MM.1S (cell line): Measurements from ENCODE around the gene ZNF521.

ENCODE experiments used
- DNase-seq: peaks from one replicate; pipeline ENCODE4 v3.0.0-alpha.2; 2015
- H2AFZ ChIP-seq: fragments of 300-600 bp; sonication (generic); 2 replicates; pipeline ENCODE4 v1.6.0; 2016; ENCODE audit warnings: antibody characterized with exemption, low read length
- H3F3A ChIP-seq: fragments of 300-600 bp; sonication (generic); 2 replicates; pipeline ENCODE4 v1.6.1; 2016; ENCODE audit warnings: mild to moderate bottlenecking, antibody characterized with exemption, low read length, moderate library complexity, mixed read lengths; ENCODE audit not compliant: insufficient read depth
- H3K27ac ChIP-seq: fragments of 300-600 bp; sonication (generic); 2 replicates; pipeline ENCODE4 v1.5.1; 2016; ENCODE audit warnings: mild to moderate bottlenecking, low read length
- H3K27me3 ChIP-seq: fragments of 300-600 bp; sonication (generic); replicated peaks from 2 replicates; pipeline ENCODE4 v1.6.0; 2016; ENCODE audit warnings: low read length; ENCODE audit not compliant: insufficient read depth
- H3K36me3 ChIP-seq: fragments of 300-600 bp; sonication (generic); replicated peaks from 2 replicates; pipeline ENCODE4 v1.6.1; 2016; ENCODE audit warnings: mild to moderate bottlenecking, low read length, mixed read lengths; ENCODE audit not compliant: insufficient read depth
- H3K4me1 ChIP-seq: fragments of 300-600 bp; sonication (generic); 2 replicates; pipeline ENCODE4 v1.6.1; 2016; ENCODE audit warnings: low read length, mixed read lengths
- H3K4me2 ChIP-seq: fragments of 300-600 bp; sonication (generic); 2 replicates; pipeline ENCODE4 v1.6.0; 2016; ENCODE audit warnings: low read depth, low read length
- H3K4me3 ChIP-seq: fragments of 300-600 bp; sonication (generic); 2 replicates; pipeline ENCODE4 v1.5.1; 2016; ENCODE audit warnings: low read length, mixed read lengths
- H3K79me2 ChIP-seq: fragments of 300-600 bp; sonication (generic); 2 replicates; pipeline ENCODE4 v1.6.1; 2016; ENCODE audit warnings: mixed run types, low read length, mixed read lengths
- H3K9ac ChIP-seq: fragments of 300-600 bp; sonication (generic); 2 replicates; pipeline ENCODE4 v1.6.1; 2016; ENCODE audit warnings: low read length, mixed read lengths
- H3K9me2 ChIP-seq: fragments of 300-600 bp; sonication (generic); replicated peaks from 2 replicates; pipeline ENCODE4 v1.6.1; 2016; ENCODE audit warnings: mild to moderate bottlenecking, low read length, mixed read lengths; ENCODE audit not compliant: insufficient read depth
- H3K9me3 ChIP-seq: fragments of 300-600 bp; sonication (generic); replicated peaks from 2 replicates; pipeline ENCODE4 v1.6.1; 2016; ENCODE audit warnings: mild to moderate bottlenecking, low read length, mixed read lengths; ENCODE audit not compliant: insufficient read depth
- H4K20me1 ChIP-seq: fragments of 300-600 bp; sonication (generic); 2 replicates; pipeline ENCODE4 v1.6.1; 2016; ENCODE audit warnings: mild to moderate bottlenecking, low read length, moderate library complexity, mixed read lengths; ENCODE audit not compliant: insufficient read depth
- CTCF ChIP-seq: fragments of 300-600 bp; sonication (generic); IDR thresholded peaks from 2 replicates; pipeline ENCODE4 v1.5.1; 2016; ENCODE audit warnings: antibody characterized with exemption, low read length, mixed read lengths
- EZH2 ChIP-seq: fragments of 300-600 bp; sonication (generic); optimal IDR thresholded peaks from 2 replicates; pipeline ENCODE3; 2017; ENCODE audit warnings: low read depth, mild to moderate bottlenecking, antibody characterized with exemption, low read length, mixed read lengths
- EZH2phosphoT487 ChIP-seq: fragments of 300-600 bp; sonication (generic); IDR thresholded peaks from 2 replicates; pipeline ENCODE4 v1.6.1; 2018; ENCODE audit warnings: antibody characterized with exemption, low read length

ZNF521 gene

GRCh38 chr18:25298853-25299274 lies 53.1 kb downstream of the ZNF521 start:
- DNase-seq: no peak
- no peaks in the 10 kb centered on the region for H4K20me1 ChIP-seq

GRCh38 chr18:25295624-25296138 lies 56.3 kb downstream of the ZNF521 start:
- Histone ChIP-seq H3K27me3 (no peaks in the 10 kb centered on the region), H4K20me1 (no peaks in the 10 kb centered on the region), H2AFZ (no peak overlapping the region), H3K36me3 (no peaks in the 10 kb centered on the region), H3K4me2 (no peak overlapping the region), H3F3A (no peaks in the 10 kb centered on the region), H3K4me1 (no peaks in the 10 kb centered on the region), H3K79me2 (peaks cover 43% of the 10 kb centered on the region), H3K9me2 (no peaks in the 10 kb centered on the region), H3K4me3 (no peak overlapping the region), H3K9ac (no peak overlapping the region), H3K9me3 (no peaks in the 10 kb centered on the region), H3K27ac (no peak overlapping the region)
- no peak for TF ChIP-seq EZH2phosphoT487
- no peak for TF ChIP-seq EZH2
- TF ChIP-seq CTCF: no peak
- DNase-seq: no peak

More at GRCh38 chr18:25298853-25299274, 53.1 kb downstream of the ZNF521 start:
- H3K27me3 ChIP-seq: no peaks in the 10 kb centered on the region
- no peak overlapping the region for H3K4me2 ChIP-seq
- H3K36me3 ChIP-seq: no peaks in the 10 kb centered on the region
- H3K27ac ChIP-seq: no peak overlapping the region
- TF ChIP-seq EZH2phosphoT487: no peak
- TF ChIP-seq CTCF: no peak
- no peak for TF ChIP-seq EZH2
- H2AFZ ChIP-seq: no peak overlapping the region
- H3K4me1 ChIP-seq: no peaks in the 10 kb centered on the region
- H3F3A ChIP-seq: no peaks in the 10 kb centered on the region
- H3K9me3 ChIP-seq: no peaks in the 10 kb centered on the region
- no peak overlapping the region for H3K4me3 ChIP-seq
- H3K9ac ChIP-seq: no peak overlapping the region
- H3K79me2 ChIP-seq: peaks cover 59% of the 10 kb centered on the region
- H3K9me2 ChIP-seq: no peaks in the 10 kb centered on the region

- no peaks in the 10 kb centered on the region for H3K9me2 ChIP-seq
- no peaks in the 10 kb centered on the region for H3K4me1 ChIP-seq
- H4K20me1 ChIP-seq: no peaks in the 10 kb centered on the region
- no peak overlapping the region for H3K4me3 ChIP-seq
- DNase-seq: no peak
- H3K4me2 ChIP-seq: no peak overlapping the region
- no peak for TF ChIP-seq EZH2phosphoT487
- TF ChIP-seq CTCF: no peak
- no peak for TF ChIP-seq EZH2
- no peak overlapping the region for H3K27ac ChIP-seq
- no peak overlapping the region for H3K9ac ChIP-seq
- no peak overlapping the region for H2AFZ ChIP-seq
- H3K9me3 ChIP-seq: no peaks in the 10 kb centered on the region
- no peaks in the 10 kb centered on the region for H3K36me3 ChIP-seq
- no peaks in the 10 kb centered on the region for H3K27me3 ChIP-seq
- peaks cover 19% of the 10 kb centered on the region for H3K79me2 ChIP-seq
- H3F3A ChIP-seq: no peaks in the 10 kb centered on the region
Measured at GRCh38 chr18:25291150-25291549, 60.8 kb downstream of the ZNF521 start.
